CD4-positive, alpha-beta T cell (primary cell): Measurements from ENCODE around the gene TSPAN18. TPM values are rescaled to one million over a fixed set of nuclear protein-coding genes. Genes with fewer than 3 reads are reported as not detected.

Experiments used
- ATAC-seq: fragments of 200-7000 bp; cut with Tn5 transposase; one replicate; pipeline ENCODE4 v1.10.0; 2022; ENCODE audit warnings: mild to moderate bottlenecking; ENCODE audit not compliant: poor library complexity
- CTCF ChIA-PET: fragments of 350-600 bp; sonication (Branson Sonifier 250); formaldehyde crosslinking; loops from one replicate; lab custom pipeline; 2021; ENCODE audit warnings: antibody characterized with exemption, inconsistent platforms; lab: Charles Lee
- POLR2A ChIA-PET: fragments of 350-600 bp; sonication (Branson Sonifier 250); formaldehyde crosslinking; loops from one replicate; lab custom pipeline; 2021; ENCODE audit warnings: antibody characterized with exemption, inconsistent platforms; lab: Charles Lee
- DNase-seq, 14 experiments: peaks; one replicate each; pipeline ENCODE4 v3.0.0-alpha.2; 2013 to 2020; ENCODE audit warnings: mixed read lengths in 2 of 14
- H3K27ac ChIP-seq, 2 donors: one replicate each; pipeline versions ENCODE4 v1.5.1 to v1.7.0; 2013; ENCODE audit warnings: low read length in 2 of 2, low read depth in 1 of 2, mild to moderate bottlenecking in 1 of 2
- H3K27me3 ChIP-seq, 2 experiments: 1 replicate in 1 of 2; 2 replicates in 1 of 2; pipeline versions ENCODE4 v1.6.1 to v1.7.0; 2013; ENCODE audit warnings: low read length in 2 of 2, control low read depth in 1 of 2, mild to moderate bottlenecking in 1 of 2, moderate library complexity in 1 of 2; ENCODE audit not compliant: insufficient read depth in 2 of 2, control insufficient read depth in 1 of 2
- H3K36me3 ChIP-seq: one replicate; pipeline ENCODE4 v1.6.1; 2013; ENCODE audit warnings: low read length, control low read depth; ENCODE audit not compliant: insufficient read depth
- H3K4me1 ChIP-seq: one replicate; pipeline ENCODE4 v1.6.1; 2013; ENCODE audit warnings: low read length, control low read depth; ENCODE audit not compliant: insufficient read depth
- H3K4me3 ChIP-seq: one replicate; pipeline ENCODE4 v1.5.1; 2013; ENCODE audit warnings: mild to moderate bottlenecking, low read length, moderate library complexity
- H3K9me3 ChIP-seq, 2 experiments: 1 replicate in 1 of 2; 2 replicates in 1 of 2; pipeline versions ENCODE4 v1.6.1 to v1.7.0; 2013; ENCODE audit warnings: low read length in 2 of 2, mild to moderate bottlenecking in 2 of 2, control low read depth in 1 of 2, moderate library complexity in 1 of 2; ENCODE audit not compliant: control insufficient read depth in 1 of 2, insufficient read depth in 1 of 2
- H3K27ac Mint-ChIP-seq: one replicate; pipeline ENCODE4 v1.8.0; 2020; ENCODE audit warnings: mixed read lengths
- H3K27me3 Mint-ChIP-seq: one replicate; pipeline ENCODE4 v1.8.0; 2021; ENCODE audit warnings: mixed read lengths
- H3K36me3 Mint-ChIP-seq: one replicate; pipeline ENCODE4 v1.8.0; 2021; ENCODE audit warnings: low read depth, mixed read lengths
- H3K4me1 Mint-ChIP-seq: one replicate; pipeline ENCODE4 v1.8.0; 2021; ENCODE audit warnings: low read depth, mixed read lengths
- H3K4me3 Mint-ChIP-seq: one replicate; pipeline ENCODE4 v1.8.0; 2020; ENCODE audit warnings: mild to moderate bottlenecking, mixed read lengths
- H3K9me3 Mint-ChIP-seq: one replicate; pipeline ENCODE4 v1.8.0; 2020; ENCODE audit warnings: mixed read lengths
- CTCF ChIP-seq: fragments of 200-600 bp; IDR thresholded peaks from one replicate; pipeline ENCODE4 v1.8.0; 2022; ENCODE audit warnings: antibody characterized with exemption, mild to moderate bottlenecking
- intact Hi-C, 2 experiments: fragments of 100-400 bp; cut with DNase I in 1 of 2; cut with micrococcal nuclease in 1 of 2; formaldehyde crosslinking; loops; one replicate each; pipeline versions ENCODE4 v1.15.1 to v1.9.0; 2023 to 2025; cut with DNase I, micrococcal nuclease
- total RNA-seq, 174 experiments: library from RNA in 2 of 174; stranded (reverse) in 2 of 174; gene quantifications; one replicate each; pipeline ENCODE4 v1.2.3 and lab custom pipeline; 2021 to 2026

Gene TSPAN18
- total RNA-seq, 2 experiments from 2014 or later, result 23.0 to 25.3 TPM

GRCh38 chr11:44684859-44685281, 41.9 kb upstream of the TSPAN18 start:
- Histone ChIP-seq H3K9me3 (peaks cover 0 to 9% of the 10 kb centered on the region in 2 experiments), H3K4me3 (no peak overlapping the region), H3K27me3 (no peaks in the 10 kb centered on the region), H3K36me3 (no peaks in the 10 kb centered on the region), H3K4me1 (peaks cover 55% of the 10 kb centered on the region), H3K27ac (no peak overlapping the region)
- Mint-ChIP-seq H3K4me1 (peaks cover 44% of the 10 kb centered on the region), H3K9me3 (no peaks in the 10 kb centered on the region), H3K4me3 (no peak overlapping the region), H3K27me3 (no peaks in the 10 kb centered on the region), H3K27ac (no peak overlapping the region), H3K36me3 (no peaks in the 10 kb centered on the region)
- CTCF ChIA-PET, result no interaction called here
- no peak for TF ChIP-seq CTCF
- POLR2A ChIA-PET, result no interaction called here
- intact Hi-C loops, result no loop called here
- no peak for DNase-seq
- no peak for ATAC-seq

DNA sequence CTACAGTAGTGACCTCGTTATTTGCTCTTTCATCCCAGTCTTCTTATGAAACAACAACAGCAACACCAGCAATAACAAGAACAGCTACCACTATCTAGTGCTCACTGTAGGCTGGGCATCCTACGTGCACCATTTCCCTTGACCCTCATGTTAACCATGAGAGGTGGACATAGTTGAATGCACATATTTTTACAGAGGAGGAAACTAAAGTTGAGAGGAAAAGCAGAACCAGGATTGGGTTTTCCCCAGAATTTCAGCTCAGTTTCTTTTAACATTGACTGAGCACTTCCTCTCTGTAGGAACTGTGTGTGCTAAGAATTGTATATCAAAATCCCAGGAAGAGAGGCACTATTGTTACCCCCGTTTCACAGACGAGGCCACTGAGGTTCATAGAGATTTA, 39.4 kb upstream of the TSPAN18 start:
- H3K27me3 ChIP-seq, result no peaks in the 10 kb centered on the region
- ChIA-PET POLR2A (no interaction called here), CTCF (no interaction called here)
- peaks cover 31% of the 10 kb centered on the region for H3K4me1 ChIP-seq
- Mint-ChIP-seq H3K27ac (no peak overlapping the region), H3K9me3 (no peaks in the 10 kb centered on the region), H3K27me3 (no peaks in the 10 kb centered on the region), H3K4me1 (peaks cover 22% of the 10 kb centered on the region), H3K36me3 (no peaks in the 10 kb centered on the region), H3K4me3 (no peak overlapping the region)
- no peaks in the 10 kb centered on the region for H3K36me3 ChIP-seq
- H3K27ac ChIP-seq, result no peak overlapping the region
- no peak for TF ChIP-seq CTCF
- ATAC-seq, result no peak
- intact Hi-C loops, result no loop called here
- H3K4me3 ChIP-seq, result no peak overlapping the region
- DNase-seq, result no peak
- peaks cover 0 to 9% of the 10 kb centered on the region in 2 experiments for H3K9me3 ChIP-seq

DNA sequence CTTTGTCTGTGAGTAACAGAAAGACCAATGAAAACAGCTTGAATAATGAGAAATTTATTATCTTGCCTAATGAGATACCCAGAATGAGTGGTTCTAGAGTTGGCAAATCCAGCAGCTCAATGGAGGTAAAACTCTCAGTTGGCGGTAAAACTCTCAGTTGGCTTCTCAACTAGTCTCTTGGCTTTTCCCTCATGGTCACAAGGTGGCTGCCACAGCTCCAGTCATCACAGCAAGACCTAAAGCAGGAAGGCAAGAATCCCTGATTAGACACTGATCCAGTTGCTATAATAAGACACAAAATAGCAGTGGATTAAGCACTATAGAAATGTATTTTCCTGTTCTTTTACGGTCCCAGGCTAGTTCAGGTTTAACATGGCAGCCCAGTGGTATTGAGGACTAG, 37.5 kb upstream of the TSPAN18 start:
- Mint-ChIP-seq H3K9me3 (no peaks in the 10 kb centered on the region), H3K27ac (no peak overlapping the region), H3K36me3 (no peaks in the 10 kb centered on the region), H3K27me3 (no peaks in the 10 kb centered on the region), H3K4me3 (no peak overlapping the region), H3K4me1 (peaks cover 13% of the 10 kb centered on the region)
- no peak overlapping the region for H3K27ac ChIP-seq
- intact Hi-C loops, result no loop called here
- ChIA-PET POLR2A (no interaction called here), CTCF (no interaction called here)
- H3K9me3 ChIP-seq, result peaks cover 0 to 9% of the 10 kb centered on the region in 2 experiments
- DNase-seq, result no peak
- peaks cover 31% of the 10 kb centered on the region for H3K4me1 ChIP-seq
- no peaks in the 10 kb centered on the region for H3K36me3 ChIP-seq
- H3K4me3 ChIP-seq, result no peak overlapping the region
- no peak for ATAC-seq
- no peaks in the 10 kb centered on the region for H3K27me3 ChIP-seq
- no peak for TF ChIP-seq CTCF
